HG02588 (cell line): Measurements from ENCODE around the gene CREG1.
"Not testable (repeated sequence)": the region's sequence is repeated elsewhere in the genome, so short reads cannot be mapped to it uniquely, and the experiment has no call there.

Source experiments
- ATAC-seq: cut with Tn5 transposase; IDR thresholded peaks from one replicate; pipeline ENCODE4 v1.9.1; 2021; ENCODE audit warnings: mild to moderate bottlenecking, moderate library complexity; ENCODE audit not compliant: unreplicated experiment

CREG1 gene

DNA sequence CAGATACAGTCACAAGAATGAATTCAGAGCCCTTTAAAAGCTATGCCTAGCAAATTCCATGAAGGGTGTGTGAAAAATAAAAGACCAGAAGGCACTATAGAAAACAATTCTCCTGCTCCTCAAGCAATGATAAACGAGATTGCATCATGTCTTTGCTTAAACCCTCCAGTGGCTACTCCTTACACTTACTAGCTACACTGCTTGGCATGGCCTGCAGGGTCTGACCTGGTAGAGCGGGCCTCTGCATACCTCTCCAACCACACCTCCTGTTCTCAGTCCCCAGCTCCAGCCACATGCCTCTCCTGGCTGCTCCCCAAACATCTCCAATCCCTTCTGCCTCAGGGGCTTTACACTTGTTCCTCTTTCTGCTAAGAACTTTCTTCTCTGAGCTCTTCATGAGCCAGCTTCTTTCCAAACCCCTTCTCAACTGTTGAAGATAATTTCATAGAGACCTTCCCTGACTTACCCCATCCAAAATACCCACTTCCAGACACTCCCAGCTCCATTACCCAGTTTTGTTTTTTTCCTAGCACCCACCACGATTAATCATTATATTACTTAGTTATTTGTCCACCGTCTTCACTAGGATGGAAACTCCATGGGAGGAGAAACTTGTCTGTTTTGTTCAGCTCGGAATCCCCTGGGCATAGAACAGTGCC is 11.2 kb upstream of the CREG1 start:
- ATAC-seq, result no peak

DNA sequence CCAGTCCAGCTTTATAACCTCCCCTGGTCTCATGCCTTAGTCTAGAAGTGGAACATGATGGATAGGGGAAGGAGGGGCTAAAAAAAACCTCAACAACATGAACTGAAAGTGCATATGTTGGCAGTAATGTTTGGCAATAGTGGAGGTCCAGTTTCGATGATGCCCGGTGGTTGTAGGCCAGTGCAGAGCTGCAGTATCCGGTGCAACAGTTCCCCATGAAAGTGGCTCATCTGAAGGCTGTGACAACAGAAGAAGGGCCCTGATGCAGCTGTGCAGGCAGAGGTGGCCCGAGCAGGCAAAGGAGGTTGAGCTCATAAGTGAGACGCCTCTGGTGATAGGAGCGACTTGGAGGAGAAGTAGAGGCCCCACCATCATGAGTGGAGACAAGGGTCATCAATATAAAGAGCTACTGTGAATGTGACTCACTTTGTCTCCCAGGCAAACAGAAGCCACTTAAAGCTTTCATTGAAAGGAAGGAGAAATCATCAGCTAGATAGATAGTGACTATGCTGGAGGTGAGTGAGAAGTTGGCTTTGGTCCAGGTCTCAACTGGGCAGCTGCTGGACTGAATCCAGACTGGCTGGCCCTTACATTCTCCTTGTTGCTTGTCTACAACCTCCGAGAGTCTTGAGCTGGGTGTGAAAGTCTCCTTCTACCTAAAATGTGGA is 10.2 kb upstream of the CREG1 start:
- ATAC-seq, result no peak

DNA sequence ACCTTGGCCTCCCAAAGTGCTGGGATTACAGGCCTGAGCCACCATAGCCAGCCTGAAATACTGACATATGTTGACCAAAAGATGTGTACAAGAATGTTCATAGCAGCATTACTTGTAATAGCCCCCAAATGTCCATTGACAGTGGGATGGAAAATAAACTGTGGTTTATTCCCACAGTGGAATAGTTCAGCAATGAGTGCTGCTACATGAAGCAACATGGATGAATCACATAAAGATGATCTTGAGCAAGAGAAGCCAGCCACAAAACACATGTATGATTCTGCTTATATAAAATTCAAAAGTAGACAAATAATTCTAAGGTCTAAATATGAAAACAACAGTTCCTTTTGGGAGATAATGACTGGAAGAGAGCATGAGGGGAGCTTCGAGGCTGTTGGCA is 9.1 kb upstream of the CREG1 start:
- no peak for ATAC-seq

DNA sequence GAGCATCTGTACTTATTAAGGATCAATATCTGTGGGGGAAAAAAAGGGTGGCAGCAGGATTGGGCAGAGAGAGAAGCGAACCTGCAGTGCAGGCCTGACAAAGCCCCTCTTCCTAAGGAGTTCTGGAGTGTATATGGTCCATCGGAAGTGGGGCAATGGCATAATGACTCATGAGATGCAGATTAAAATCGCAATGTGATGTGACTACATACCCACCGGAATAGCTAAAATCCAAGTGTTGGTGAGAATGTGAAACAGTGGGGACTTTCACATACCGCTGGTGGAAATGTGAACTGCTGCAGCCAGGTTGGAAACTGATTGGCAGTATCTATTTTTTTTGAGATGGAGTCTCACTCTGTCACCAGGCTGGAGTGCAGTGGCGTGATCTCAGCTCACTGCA is 8.2 kb upstream of the CREG1 start:
- ATAC-seq, result no peak

DNA sequence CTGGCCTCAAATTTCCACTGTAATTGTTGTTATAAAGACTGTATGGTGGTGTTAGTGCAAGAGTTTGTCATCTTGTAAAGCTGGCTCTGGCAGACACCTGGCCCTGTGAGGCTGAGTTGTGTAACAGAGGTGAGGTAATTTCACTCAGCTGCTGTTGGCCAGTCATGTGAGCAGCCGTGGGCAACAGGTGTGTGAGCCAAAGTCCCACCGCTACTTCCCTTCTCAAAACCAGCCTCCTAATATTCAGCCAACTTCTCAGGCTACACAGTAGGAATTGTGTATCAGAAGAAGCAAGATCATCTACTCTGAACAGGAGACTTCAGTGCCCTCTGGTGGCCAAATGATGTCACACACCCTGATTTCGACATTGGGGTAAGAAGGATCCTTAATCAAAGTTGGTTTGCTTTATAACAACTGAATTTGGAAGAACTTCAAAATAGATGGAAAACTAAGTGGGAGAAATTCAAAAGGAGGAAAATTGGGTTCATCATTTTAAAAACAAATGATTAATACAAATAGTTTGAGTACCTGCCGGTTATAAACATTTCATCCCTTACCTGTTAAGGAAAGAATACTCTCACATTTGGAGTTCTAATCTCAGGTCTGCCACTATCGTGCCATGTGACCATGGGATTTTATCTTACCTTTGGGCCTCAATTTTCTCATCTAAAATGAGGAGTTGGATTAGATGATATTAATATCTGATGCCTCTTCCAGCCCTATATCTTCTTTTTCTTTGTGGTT is 2.6 kb upstream of the CREG1 start:
- ATAC-seq, result no peak

DNA sequence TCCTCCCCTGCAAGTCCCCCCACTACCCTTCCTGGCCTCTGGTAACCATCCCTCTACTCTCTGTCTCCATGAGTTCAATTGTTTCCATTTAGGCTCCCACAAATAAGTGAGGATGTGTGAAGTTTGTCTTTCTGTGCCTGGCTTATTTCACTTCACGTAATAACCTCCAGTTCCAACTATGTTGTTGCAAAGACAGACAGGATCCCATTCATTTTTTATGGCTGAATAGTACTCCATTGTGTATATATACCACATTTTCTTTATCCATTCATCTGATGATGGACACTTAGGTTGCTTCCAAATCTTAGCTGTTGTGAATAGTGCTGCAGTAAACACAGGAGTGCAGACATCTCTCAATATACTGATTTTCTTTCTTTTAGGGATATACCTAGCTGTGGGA is 1.5 kb upstream of the CREG1 start:
- not testable (repeated sequence) for ATAC-seq

DNA sequence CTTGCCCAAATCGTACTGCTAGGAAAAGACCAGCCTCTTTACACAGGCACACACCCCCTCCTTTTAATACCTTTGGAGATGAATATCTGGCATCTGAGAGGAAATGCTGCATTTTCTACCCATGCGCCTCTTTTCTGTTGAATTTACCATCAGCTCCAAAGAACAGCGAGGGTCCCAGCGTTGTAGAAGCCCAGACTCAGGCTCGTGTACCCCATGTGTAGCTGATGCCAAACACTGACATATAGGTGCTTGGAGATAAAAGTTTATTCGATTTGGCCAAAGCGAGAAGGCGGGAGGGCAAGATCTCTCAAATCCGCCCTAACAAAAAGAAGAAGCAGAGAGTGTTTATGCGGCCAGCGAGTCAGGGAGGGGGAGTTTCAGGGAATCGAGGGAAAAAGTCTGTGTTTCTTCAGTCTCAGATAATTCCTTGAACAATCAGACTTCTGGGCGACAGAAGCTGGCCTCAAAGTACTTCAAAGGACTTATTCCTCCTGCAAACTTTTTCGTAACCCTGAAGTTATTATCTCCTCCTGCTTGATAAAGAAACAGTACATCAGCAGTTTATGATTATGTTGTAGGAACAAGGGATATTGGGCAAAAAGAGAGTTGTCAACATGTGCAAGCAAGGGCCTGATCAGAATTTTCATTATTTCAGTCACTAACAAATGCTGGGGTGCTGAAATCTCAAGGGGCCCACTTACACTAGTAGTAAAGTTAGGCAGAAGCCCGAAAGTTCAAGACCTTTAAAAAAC is 642 bp upstream of the CREG1 start:
- peak; percentile 7 for ATAC-seq

DNA sequence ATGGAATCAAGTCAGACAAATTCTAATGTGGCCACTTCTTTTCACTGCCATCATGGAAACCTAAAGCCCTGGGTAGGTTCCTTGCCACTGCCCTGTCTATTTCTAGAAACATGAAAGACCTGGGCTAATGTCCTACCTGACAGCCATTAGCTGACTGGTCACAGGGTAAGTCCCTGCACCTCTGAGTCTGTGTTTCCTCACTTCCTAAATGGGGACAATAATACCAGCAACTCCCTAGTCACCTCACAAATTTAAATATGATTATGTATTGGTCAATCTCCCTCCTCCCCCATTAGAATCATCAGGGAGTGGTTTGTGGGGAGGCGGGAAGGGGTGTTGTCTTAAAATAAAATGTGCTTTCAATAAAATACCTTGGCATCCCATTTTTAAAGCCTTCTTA is 2.2 kb downstream of the CREG1 start:
- ATAC-seq, result no peak

DNA sequence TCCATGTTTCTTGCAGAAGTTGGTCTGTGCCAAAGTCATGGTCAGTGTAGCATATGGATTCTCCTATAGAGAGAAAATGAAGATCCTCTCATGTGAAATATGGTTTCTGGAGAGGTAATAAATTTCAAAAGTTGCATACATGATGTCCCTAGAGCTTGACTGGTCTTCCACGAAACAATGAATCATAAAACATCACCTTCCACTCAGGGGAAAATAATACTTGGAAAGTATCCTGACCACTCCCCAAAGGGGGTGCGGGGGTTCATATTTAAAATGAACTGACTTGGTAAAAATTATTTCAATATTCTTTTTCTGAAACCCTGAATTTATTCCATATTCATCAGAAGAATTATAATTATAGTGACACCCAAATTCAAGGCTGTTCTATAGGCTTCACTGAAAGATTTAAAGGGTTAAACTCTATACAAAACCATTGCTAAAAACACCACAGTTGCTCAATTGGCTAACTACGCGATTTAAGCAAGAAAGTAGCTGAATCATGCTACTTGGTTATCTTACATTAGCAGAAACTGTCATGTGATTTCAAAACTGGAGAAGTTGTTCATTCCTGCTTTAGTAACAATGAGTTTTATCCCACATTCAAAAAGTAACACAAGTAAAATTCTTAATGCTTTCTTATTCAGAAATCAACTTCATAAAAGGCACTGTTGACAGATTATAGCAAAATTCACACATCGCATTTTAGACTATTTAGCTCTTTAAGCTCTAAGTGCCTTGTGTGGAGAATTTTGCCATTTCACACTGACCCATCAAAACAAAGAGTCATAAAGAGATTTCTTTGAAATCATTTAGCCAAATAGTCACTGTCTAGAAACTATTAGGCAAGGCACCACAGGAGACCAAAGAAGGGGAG is 5.3 kb downstream of the CREG1 start:
- ATAC-seq, result no peak

DNA sequence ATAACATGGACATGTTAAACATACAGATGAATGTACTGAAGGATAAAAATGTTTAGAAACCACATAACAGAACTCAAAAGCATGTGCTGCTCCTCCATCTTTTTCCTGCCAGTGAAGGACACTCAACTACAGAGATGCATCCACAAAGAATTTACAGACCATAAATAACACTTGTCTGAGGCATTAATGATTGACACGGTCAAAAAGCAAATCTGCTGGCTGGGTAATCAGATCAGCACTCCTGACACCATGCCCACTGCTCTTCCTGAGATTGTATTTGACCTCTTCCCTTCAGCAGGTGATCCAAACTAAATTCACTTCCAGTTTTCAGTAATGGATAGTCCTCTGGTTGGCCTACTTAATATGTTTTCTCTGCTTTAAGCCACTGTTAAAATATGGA is 6.6 kb downstream of the CREG1 start:
- ATAC-seq, result no peak

DNA sequence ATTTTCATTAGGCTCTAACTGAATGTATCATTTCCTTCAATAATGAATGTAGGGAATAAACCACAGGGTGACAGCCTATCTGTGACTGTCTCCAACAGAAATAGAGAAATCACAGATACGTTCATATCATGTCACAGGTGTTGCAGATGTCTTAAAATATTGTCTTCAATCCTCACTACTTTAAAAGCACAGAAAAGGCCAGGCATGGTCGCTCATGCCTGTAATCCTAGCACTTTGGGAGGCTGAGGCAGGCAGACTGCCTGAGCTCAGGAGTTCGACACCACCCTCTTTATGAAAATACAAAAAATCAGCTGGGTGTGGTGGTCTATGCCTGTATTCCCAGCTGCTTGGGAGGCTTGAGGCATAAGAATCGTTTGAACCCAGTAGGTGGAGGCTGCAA is 8.2 kb downstream of the CREG1 start:
- no peak for ATAC-seq

DNA sequence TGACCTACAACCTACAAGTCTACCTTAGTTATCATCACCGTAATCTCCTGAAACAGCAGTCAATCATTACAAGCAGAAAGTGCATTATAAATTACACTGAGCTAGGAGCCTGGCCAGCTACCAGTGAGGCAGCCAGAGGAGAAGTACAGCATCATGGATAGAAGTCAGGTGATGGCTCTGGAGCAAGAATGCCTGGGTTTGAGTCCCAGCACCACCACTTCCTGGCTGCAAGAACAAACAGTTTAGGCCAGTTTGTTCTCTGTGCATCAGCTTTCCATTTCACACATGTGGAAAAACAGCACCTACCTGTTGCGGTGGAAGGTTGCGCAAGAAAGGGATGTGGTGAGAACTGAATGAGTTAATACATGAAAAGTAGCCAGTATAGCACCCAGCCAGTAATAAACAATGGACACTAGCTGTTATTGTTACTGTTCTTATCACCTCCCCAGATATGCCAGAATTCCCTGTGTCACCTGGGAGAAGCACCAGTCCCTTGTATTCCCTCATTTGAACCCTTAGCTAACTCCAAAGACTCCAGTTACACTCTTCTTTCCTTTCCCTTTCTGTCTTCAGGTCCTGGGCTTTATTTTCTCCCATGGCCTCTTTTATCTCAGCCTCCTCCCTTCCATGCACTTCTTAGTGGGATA is 9.0 kb downstream of the CREG1 start:
- no peak for ATAC-seq

DNA sequence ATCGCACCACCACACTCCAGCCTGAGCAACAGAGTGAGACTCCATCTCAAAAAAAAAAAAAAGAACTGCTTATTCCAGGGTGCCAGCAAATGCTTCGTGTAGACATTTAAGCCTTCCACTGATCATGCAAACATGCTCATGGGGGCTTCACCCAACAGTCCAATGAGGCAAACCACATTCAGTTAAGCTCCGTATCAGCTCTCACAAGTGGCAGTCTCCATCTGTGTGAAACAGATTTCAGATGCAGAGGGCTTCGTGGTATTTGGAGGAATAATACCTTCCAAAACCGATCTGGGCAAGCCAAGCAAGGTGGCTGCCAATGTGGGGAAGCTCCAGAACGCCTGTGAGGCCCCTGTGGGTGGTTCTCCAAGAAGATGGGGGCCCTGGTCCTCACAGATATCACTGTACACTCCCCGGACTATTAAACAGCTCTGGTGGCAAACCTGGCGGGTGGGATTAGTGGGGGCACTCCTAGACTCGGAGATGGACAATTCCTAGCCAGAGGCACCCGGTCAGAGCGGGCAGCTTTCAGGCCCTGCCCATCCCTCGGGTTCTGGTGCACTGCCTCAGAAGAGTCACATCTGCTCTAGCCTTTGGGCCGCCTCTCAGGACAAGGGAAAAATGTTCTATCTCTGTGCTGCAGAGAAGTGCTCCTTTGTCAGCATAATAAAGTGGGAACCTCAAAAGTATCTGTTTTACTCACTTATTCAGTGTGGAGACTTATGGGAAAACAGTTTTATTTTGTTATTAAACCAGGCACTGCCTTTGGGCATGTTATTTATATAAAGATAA is 10.2 kb downstream of the CREG1 start:
- ATAC-seq, result no peak

DNA sequence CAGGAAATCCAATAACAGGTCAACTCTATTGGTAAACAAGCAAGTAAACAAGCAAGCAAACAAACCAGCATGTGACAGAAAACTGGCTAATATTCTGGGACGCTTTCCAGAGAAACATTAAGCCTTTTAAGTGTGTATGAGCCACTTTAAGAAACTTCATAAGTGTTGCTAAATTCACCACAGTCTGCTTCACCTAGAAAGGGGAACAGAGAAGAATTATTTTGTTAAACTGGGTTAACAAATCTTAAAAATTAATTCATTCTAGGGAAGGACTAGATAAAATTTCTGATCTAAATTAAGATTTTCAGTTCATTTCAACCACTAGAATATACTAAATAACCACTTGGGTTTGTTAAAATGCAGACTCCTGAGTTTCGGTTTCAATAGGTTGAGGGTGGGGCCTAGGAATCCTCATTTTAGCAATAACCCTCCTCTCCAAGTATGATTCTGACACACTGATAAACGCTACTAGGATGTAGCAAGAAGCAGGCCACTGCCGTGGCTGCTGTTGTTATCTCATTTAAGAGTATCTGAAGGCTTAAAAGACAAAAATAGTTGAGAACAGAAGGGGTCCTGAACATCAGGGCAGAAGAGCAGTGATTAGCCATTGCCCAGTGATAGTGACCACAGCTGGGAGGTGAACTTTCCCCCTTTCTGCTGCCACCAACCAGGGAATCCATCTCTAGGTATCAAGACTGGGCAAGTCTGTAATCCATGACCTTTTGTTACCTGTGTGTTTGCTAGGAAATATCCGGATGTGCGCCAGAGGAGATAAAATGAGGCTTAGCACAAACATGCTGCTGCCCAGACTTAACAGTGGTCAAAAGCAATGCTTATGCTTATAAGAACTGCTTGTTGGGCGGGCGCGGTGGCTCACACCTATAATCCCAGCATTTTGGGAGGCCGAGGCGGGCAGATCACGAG is 11.2 kb downstream of the CREG1 start:
- no peak for ATAC-seq

DNA sequence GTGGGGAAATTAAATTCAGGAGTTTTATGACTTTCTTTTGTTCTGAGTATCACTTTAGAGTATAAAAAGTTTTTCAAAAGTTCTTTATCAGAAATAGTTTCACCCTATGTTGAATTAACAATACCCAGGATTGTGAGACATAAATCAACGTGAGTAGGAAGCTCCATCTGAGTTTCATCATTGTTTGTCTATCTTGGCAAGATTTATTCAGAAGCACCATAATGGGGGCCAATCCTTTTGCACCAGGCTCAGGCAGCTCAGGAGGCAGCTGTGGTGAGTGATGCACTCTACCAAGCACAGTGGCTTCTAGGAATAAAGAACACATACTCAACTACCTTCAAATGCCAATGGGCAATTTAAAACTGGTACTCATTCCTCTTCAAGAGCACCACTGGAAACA is 12.0 kb downstream of the CREG1 start:
- ATAC-seq, result no peak

DNA sequence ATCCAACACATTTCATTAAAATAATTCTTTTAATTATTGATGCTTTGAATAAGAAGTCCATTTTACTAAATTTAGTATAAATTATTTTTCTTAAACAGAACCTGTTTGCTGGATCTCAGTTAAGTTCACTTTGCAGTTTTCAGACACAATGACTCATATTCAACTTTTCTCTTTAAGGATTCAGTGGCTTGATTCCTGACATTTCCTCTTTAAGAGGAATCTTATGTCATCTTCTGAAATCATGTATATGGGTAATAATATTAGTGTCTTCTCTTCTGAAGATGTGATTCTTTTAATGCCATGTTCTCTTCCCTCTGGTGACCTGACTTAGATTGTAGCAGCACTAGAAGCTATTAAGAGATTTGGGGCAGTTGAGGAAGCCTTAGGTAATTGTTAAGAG is 12.6 kb downstream of the CREG1 start:
- no peak for ATAC-seq

DNA sequence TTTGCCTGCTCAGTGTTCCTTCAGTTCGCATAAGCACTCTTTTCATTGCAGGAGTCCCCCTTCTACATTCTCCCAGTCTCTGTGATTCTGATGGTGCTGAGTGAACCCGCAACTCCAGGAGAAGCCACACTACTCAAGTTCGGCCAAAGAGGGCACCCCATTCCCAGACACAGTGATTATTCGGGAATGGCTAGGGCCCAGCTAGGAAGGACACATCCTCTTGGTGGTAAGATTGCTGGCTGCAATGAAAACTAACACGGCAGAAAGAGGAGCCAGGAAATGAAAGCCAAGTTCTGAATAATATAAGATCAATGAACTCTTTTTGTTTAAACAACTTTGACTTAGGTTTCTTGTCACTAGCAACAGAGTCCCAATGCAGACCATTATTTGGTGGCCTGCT is 14.9 kb downstream of the CREG1 start:
- no peak for ATAC-seq

DNA sequence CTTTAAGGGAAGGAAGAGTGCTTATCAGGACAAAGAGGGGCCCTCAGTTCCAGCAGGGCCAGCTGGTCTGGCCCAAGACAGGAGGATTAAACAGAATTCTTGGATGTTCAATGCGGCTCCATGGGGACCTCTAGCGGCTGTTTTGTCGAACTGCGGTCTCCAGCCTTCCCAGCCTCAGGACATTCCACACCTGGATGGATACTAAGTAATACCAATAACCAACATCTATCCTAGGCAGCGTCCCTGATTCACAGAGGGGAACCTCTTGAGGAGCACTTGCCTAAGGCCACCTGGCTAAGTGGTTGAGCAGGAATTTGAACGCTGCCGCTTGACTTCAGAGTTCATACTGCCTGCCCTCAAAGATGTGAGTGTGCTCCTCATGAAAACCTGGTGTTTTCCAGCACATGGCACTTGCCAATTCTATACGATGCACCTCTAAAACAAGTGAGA is 19.7 kb downstream of the CREG1 start:
- no peak for ATAC-seq
